ENCODE measurements around the gene ARL5C.
"Not testable (repeated sequence)": the region's sequence is repeated elsewhere in the genome, so short reads cannot be mapped to it uniquely, and the experiment has no call there.

The ARL5C gene

GRCh38 chr17:39170558-39170957 lies 4.6 kb upstream of the ARL5C start:
- no peak for DNase-seq (ENCODE audit: low read depth in 1 of 2, low spot score in 1 of 2)
- in situ Hi-C loops (cut with HindIII; ENCODE audit: low pct_unique_long_range_greater_than_20kb, low sequenced_read_pairs), result no loop called here
- no peak for TF ChIP-seq JUND (IDR thresholded peaks at IDR 0.05; ENCODE audit: low read depth)

- TF ChIP-seq JUND (IDR thresholded peaks at IDR 0.05; ENCODE audit: low read depth), result no peak
- no peak for DNase-seq (ENCODE audit: low read depth in 1 of 2, low spot score in 1 of 2)
- in situ Hi-C loops (cut with HindIII; ENCODE audit: low pct_unique_long_range_greater_than_20kb, low sequenced_read_pairs), result no loop called here
Observed at GRCh38 chr17:39170109-39170508, 4.1 kb upstream of the ARL5C start.

GRCh38 chr17:39169518-39169917 lies 3.6 kb upstream of the ARL5C start:
- in situ Hi-C loops (cut with HindIII; ENCODE audit: low pct_unique_long_range_greater_than_20kb, low sequenced_read_pairs), result no loop called here
- no peak for DNase-seq (ENCODE audit: low read depth in 1 of 2, low spot score in 1 of 2)
- no peak for TF ChIP-seq JUND (IDR thresholded peaks at IDR 0.05; ENCODE audit: low read depth)

- no peak for TF ChIP-seq JUND (IDR thresholded peaks at IDR 0.05; ENCODE audit: low read depth)
- DNase-seq (ENCODE audit: low read depth in 1 of 2, low spot score in 1 of 2), result no peak
- in situ Hi-C loops (cut with HindIII; ENCODE audit: low pct_unique_long_range_greater_than_20kb, low sequenced_read_pairs), result no loop called here
Observed at GRCh38 chr17:39169101-39169500, 3.1 kb upstream of the ARL5C start.

GRCh38 chr17:39168503-39168902 lies 2.5 kb upstream of the ARL5C start:
- in situ Hi-C loops (cut with HindIII; ENCODE audit: low pct_unique_long_range_greater_than_20kb, low sequenced_read_pairs); DNase-seq (ENCODE audit: low read depth in 1 of 2, low spot score in 1 of 2): not testable (repeated sequence)

GRCh38 chr17:39167476-39167875 lies 1.5 kb upstream of the ARL5C start:
- TF ChIP-seq JUND (IDR thresholded peaks at IDR 0.05; ENCODE audit: low read depth), result no peak
- in situ Hi-C loops (cut with HindIII; ENCODE audit: low pct_unique_long_range_greater_than_20kb, low sequenced_read_pairs), result no loop called here
- no peak for DNase-seq (ENCODE audit: low read depth in 1 of 2, low spot score in 1 of 2)

- DNase-seq (ENCODE audit: low read depth in 1 of 2, low spot score in 1 of 2), result peak in 1 of 2 experiments; percentile 67
- in situ Hi-C loops (cut with HindIII; ENCODE audit: low pct_unique_long_range_greater_than_20kb, low sequenced_read_pairs), result no loop called here
- TF ChIP-seq JUND (IDR thresholded peaks at IDR 0.05; ENCODE audit: low read depth), result no peak
Observed at GRCh38 chr17:39166437-39167335, 725 bp upstream of the ARL5C start.

GRCh38 chr17:39165178-39165840 lies 652 bp downstream of the ARL5C start:
- no peak for TF ChIP-seq JUND (IDR thresholded peaks at IDR 0.05; ENCODE audit: low read depth)
- no peak for DNase-seq (ENCODE audit: low read depth in 1 of 2, low spot score in 1 of 2)
- in situ Hi-C loops (cut with HindIII; ENCODE audit: low pct_unique_long_range_greater_than_20kb, low sequenced_read_pairs), result no loop called here

- in situ Hi-C loops (cut with HindIII; ENCODE audit: low pct_unique_long_range_greater_than_20kb, low sequenced_read_pairs), result no loop called here
- peak; percentile 92 to 98 for DNase-seq (ENCODE audit: low read depth in 1 of 2, low spot score in 1 of 2)
- TF ChIP-seq JUND (IDR thresholded peaks at IDR 0.05; ENCODE audit: low read depth), result no peak
Observed at GRCh38 chr17:39164675-39165143, 1.3 kb downstream of the ARL5C start.

- TF ChIP-seq JUND (IDR thresholded peaks at IDR 0.05; ENCODE audit: low read depth), result no peak
- in situ Hi-C loops (cut with HindIII; ENCODE audit: low pct_unique_long_range_greater_than_20kb, low sequenced_read_pairs), result no loop called here
- DNase-seq (ENCODE audit: low read depth in 1 of 2, low spot score in 1 of 2), result no peak
Observed at GRCh38 chr17:39161962-39162361, 4.0 kb downstream of the ARL5C start.

- in situ Hi-C loops (cut with HindIII; ENCODE audit: low pct_unique_long_range_greater_than_20kb, low sequenced_read_pairs), result no loop called here
- no peak for DNase-seq (ENCODE audit: low read depth in 1 of 2, low spot score in 1 of 2)
- no peak for TF ChIP-seq JUND (IDR thresholded peaks at IDR 0.05; ENCODE audit: low read depth)
Observed at GRCh38 chr17:39158623-39159022, 7.3 kb downstream of the ARL5C start.

- in situ Hi-C loops (cut with HindIII; ENCODE audit: low pct_unique_long_range_greater_than_20kb, low sequenced_read_pairs), result no loop called here
- peak in 1 of 2 experiments; percentile 64 for DNase-seq (ENCODE audit: low read depth in 1 of 2, low spot score in 1 of 2)
- no peak for TF ChIP-seq JUND (IDR thresholded peaks at IDR 0.05; ENCODE audit: low read depth)
Observed at GRCh38 chr17:39156491-39156890, 9.5 kb downstream of the ARL5C start.

GRCh38 chr17:39155654-39156053 lies 10.3 kb downstream of the ARL5C start:
- in situ Hi-C loops (cut with HindIII; ENCODE audit: low pct_unique_long_range_greater_than_20kb, low sequenced_read_pairs), result no loop called here
- no peak for TF ChIP-seq JUND (IDR thresholded peaks at IDR 0.05; ENCODE audit: low read depth)
- DNase-seq (ENCODE audit: low read depth in 1 of 2, low spot score in 1 of 2), result no peak
